Measurements from ENCODE around the gene RIC3. TPM values are rescaled to one million over a fixed set of nuclear protein-coding genes. Genes with fewer than 3 reads are reported as not detected.

Gene RIC3
- total RNA-seq, 4 donors from 2014 or later, result 3.3 to 43.0 (median 12.5) TPM

GRCh38 chr11:8194956-8195355, 26.1 kb upstream of the RIC3 start:
- no peaks in the 10 kb centered on the region for H3K4me1 ChIP-seq
- H3K36me3 ChIP-seq, result no peaks in the 10 kb centered on the region
- no peaks in the 10 kb centered on the region for H3K9me3 ChIP-seq
- no peak overlapping the region for H3K4me3 ChIP-seq
- DNase-seq, result no peak
- intact Hi-C loops (cut with DNase I; ENCODE audit: low total_unique reads) (no loop called here), in situ Hi-C loops (cut with MboI; ENCODE audit: low pct_ligation_motif_present in 1 of 4, low pct_unique_long_range_greater_than_20kb in 1 of 4, low sequenced_read_pairs in 3 of 4) (loop anchor here in 1 of 4 donors (10.0 kb wide), 1 partner anchor 370 kb away; no protein-coding TSS in a partner anchor)
- WGBS, 2 donors (ENCODE audit: low coverage in 1 of 2), result 68 to 84% methylated on average over 3 to 4 of the region's 4 CpGs
- H3K27me3 ChIP-seq, result peaks cover 7% of the 10 kb centered on the region
- no peak for TF ChIP-seq EP300 (IDR thresholded peaks at IDR 0.05; ENCODE audit: low read depth)
- TF ChIP-seq POLR2AphosphoS5 (IDR thresholded peaks at IDR 0.05), result no peak
- no peak for TF ChIP-seq CTCF (IDR thresholded peaks at IDR 0.05)
- TF ChIP-seq POLR2A (IDR thresholded peaks at IDR 0.05), result no peak
- no peak overlapping the region for H3K27ac ChIP-seq

- no peak overlapping the region for H3K4me3 ChIP-seq
- H3K27ac ChIP-seq, result no peak overlapping the region
- intact Hi-C loops (cut with DNase I; ENCODE audit: low total_unique reads) (no loop called here), in situ Hi-C loops (cut with MboI; ENCODE audit: low pct_ligation_motif_present in 1 of 4, low pct_unique_long_range_greater_than_20kb in 1 of 4, low sequenced_read_pairs in 3 of 4) (loop anchor here in 1 of 4 donors (10.0 kb wide), 1 partner anchor 372 kb away; no protein-coding TSS in a partner anchor)
- no peak for DNase-seq
- no peaks in the 10 kb centered on the region for H3K36me3 ChIP-seq
- no peaks in the 10 kb centered on the region for H3K9me3 ChIP-seq
- H3K4me1 ChIP-seq, result no peaks in the 10 kb centered on the region
- 20% methylated on average over 1 of the region's 5 CpGs; no CpG with 5 or more reads in 1 of the 2 donors for WGBS, 2 donors (ENCODE audit: low coverage in 1 of 2)
- H3K27me3 ChIP-seq, result peaks cover 7% of the 10 kb centered on the region
- TF ChIP-seq POLR2AphosphoS5 (IDR thresholded peaks at IDR 0.05) (no peak), POLR2A (IDR thresholded peaks at IDR 0.05) (no peak), EP300 (IDR thresholded peaks at IDR 0.05; ENCODE audit: low read depth) (no peak), CTCF (IDR thresholded peaks at IDR 0.05) (no peak)
Observed at GRCh38 chr11:8192896-8193209, 24.0 kb upstream of the RIC3 start.

GRCh38 chr11:8192016-8192895, 23.4 kb upstream of the RIC3 start:
- WGBS, 2 donors (ENCODE audit: low coverage in 1 of 2), result 72 to 89% methylated on average over 3 to 19 of the region's 19 CpGs
- TF ChIP-seq POLR2AphosphoS5 (IDR thresholded peaks at IDR 0.05) (no peak), CTCF (IDR thresholded peaks at IDR 0.05) (peak; percentile 60 to 81 (median 72))
- intact Hi-C loops (cut with DNase I; ENCODE audit: low total_unique reads) (no loop called here), in situ Hi-C loops (cut with MboI; ENCODE audit: low pct_ligation_motif_present in 1 of 4, low pct_unique_long_range_greater_than_20kb in 1 of 4, low sequenced_read_pairs in 3 of 4) (loop anchor here in 1 of 4 donors (10.0 kb wide), 1 partner anchor 373 kb away; no protein-coding TSS in a partner anchor)
- H3K9me3 ChIP-seq, result no peaks in the 10 kb centered on the region
- no peaks in the 10 kb centered on the region for H3K4me1 ChIP-seq
- H3K4me3 ChIP-seq, result no peak overlapping the region
- H3K27me3 ChIP-seq, result peaks cover 7% of the 10 kb centered on the region
- DNase-seq, result peak; percentile 72
- H3K27ac ChIP-seq, result no peak overlapping the region
- H3K36me3 ChIP-seq, result no peaks in the 10 kb centered on the region

- H3K9me3 ChIP-seq, result no peaks in the 10 kb centered on the region
- WGBS, 2 donors (ENCODE audit: low coverage in 1 of 2), result 43% methylated on average over 2 of the region's 2 CpGs; no CpG with 5 or more reads in 1 of the 2 donors
- H3K27me3 ChIP-seq, result peaks cover 13% of the 10 kb centered on the region
- no peak for TF ChIP-seq POLR2AphosphoS5 (IDR thresholded peaks at IDR 0.05)
- no peak for TF ChIP-seq EP300 (IDR thresholded peaks at IDR 0.05; ENCODE audit: low read depth)
- TF ChIP-seq POLR2A (IDR thresholded peaks at IDR 0.05), result no peak
- in situ Hi-C loops (cut with MboI; ENCODE audit: low pct_ligation_motif_present in 1 of 4, low pct_unique_long_range_greater_than_20kb in 1 of 4, low sequenced_read_pairs in 3 of 4) (loop anchor here in 1 of 4 donors (10.0 kb wide), 1 partner anchor 374 kb away; no protein-coding TSS in a partner anchor), intact Hi-C loops (cut with DNase I; ENCODE audit: low total_unique reads) (no loop called here)
- no peaks in the 10 kb centered on the region for H3K4me1 ChIP-seq
- no peaks in the 10 kb centered on the region for H3K36me3 ChIP-seq
- no peak overlapping the region for H3K4me3 ChIP-seq
- DNase-seq, result no peak
- no peak overlapping the region for H3K27ac ChIP-seq
Observed at GRCh38 chr11:8190431-8190830, 21.6 kb upstream of the RIC3 start.
